CD4-positive, alpha-beta T cell treated with Interleukin-12 subunit alpha and Interleukin-12 subunit beta, for 1 hour (primary cell): Measurements from ENCODE around the gene CEP19.

ENCODE experiments used
- DNase-seq: peaks from one replicate; pipeline ENCODE4 v3.0.0-alpha.2; 2020

CEP19 gene

GRCh38 chr3:196662711-196663571 lies 49.1 kb downstream of the CEP19 start:
- DNase-seq, result no peak

DNA sequence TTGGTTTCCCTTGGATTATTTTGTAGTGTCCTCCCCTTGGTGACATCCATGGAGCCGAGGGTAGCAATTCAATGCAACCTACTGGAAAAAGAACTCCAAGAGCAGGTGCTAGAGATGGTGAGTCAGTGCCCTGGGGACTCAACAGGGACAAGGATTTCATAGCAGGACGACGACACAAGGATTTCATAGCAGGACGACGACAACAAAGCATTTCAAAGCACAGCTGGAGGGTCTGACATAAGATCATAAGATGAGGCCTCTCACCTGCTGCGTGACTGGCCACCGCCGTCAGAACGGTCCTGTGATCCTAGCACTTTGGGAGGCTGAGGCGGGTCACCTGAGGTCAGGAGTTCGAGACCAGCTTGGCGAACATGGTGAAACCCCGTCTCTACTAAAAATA lies 50.0 kb downstream of the CEP19 start:
- DNase-seq, result no peak

DNA sequence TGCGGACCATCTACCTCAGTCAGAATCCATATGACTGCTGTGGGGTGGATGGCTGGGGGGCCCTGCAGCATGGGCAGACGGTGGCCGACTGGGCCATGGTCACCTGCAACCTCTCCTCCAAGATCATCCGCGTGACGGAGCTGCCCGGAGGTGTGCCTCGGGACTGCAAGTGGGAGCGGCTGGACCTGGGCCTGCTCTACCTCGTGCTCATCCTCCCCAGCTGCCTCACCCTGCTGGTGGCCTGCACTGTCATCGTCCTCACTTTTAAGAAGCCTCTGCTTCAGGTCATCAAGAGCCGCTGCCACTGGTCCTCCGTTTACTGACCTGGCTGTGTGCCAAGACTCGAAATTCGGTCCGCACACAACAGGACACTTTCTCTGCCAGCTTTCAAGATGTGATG lies 50.6 kb downstream of the CEP19 start:
- no peak for DNase-seq

DNA sequence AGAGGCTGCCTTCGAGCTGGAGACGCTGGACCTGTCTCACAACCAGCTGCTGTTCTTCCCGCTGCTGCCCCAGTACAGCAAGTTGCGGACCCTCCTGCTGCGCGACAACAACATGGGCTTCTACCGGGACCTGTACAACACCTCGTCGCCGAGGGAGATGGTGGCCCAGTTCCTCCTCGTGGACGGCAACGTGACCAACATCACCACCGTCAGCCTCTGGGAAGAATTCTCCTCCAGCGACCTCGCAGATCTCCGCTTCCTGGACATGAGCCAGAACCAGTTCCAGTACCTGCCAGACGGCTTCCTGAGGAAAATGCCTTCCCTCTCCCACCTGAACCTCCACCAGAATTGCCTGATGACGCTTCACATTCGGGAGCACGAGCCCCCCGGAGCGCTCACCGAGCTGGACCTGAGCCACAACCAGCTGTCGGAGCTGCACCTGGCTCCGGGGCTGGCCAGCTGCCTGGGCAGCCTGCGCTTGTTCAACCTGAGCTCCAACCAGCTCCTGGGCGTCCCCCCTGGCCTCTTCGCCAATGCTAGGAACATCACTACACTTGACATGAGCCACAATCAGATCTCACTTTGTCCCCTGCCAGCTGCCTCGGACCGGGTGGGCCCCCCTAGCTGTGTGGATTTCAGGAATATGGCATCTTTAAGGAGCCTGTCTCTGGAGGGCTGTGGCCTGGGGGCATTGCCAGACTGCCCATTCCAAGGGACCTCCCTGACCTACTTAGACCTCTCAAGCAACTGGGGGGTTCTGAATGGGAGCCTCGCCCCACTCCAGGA lies 51.5 kb downstream of the CEP19 start:
- DNase-seq, result no peak

- no peak for DNase-seq
Measured at GRCh38 chr3:196659901-196660351, 52.1 kb downstream of the CEP19 start.
